RWPE2 (cell line): ENCODE measurements around the gene SAP30.

Experiments used
- ATAC-seq: fragments of 200-7000 bp; cut with Tn5 transposase; 3 replicates; pipeline ENCODE4 v1.9.1; 2021; ENCODE audit warnings: low read depth
- DNase-seq: peaks from one replicate; pipeline ENCODE4 v3.0.0-alpha.2; 2020; ENCODE audit warnings: low spot score
- H3K27ac ChIP-seq: fragments of 450-650 bp; 2 replicates; pipeline ENCODE4 v1.5.1; 2017; ENCODE audit warnings: mild to moderate bottlenecking; ENCODE audit not compliant: poor library complexity, severe bottlenecking
- H3K27me3 ChIP-seq: fragments of 250-450 bp; sonication (Bioruptor Pico); 2 replicates; pipeline ENCODE4 v1.5.1; 2021; ENCODE audit warnings: mild to moderate bottlenecking, moderate library complexity; ENCODE audit not compliant: insufficient read depth, poor library complexity, severe bottlenecking
- H3K36me3 ChIP-seq: fragments of 250-450 bp; sonication (Bioruptor Pico); 2 replicates; pipeline ENCODE4 v1.5.1; 2020; ENCODE audit warnings: low read depth, mild to moderate bottlenecking, moderate library complexity
- H3K4me1 ChIP-seq: fragments of 250-450 bp; sonication (Bioruptor Pico); 2 replicates; pipeline ENCODE4 v1.5.1; 2021; ENCODE audit warnings: mild to moderate bottlenecking, moderate library complexity; ENCODE audit not compliant: insufficient read depth, poor library complexity, severe bottlenecking
- H3K4me3 ChIP-seq: fragments of 250-450 bp; sonication (Bioruptor Pico); 2 replicates; pipeline ENCODE4 v1.5.1; 2021; ENCODE audit warnings: mild to moderate bottlenecking, moderate library complexity; ENCODE audit not compliant: severe bottlenecking
- H3K9me3 ChIP-seq: fragments of 250-450 bp; sonication (Bioruptor Pico); 2 replicates; pipeline ENCODE4 v1.5.1; 2021; ENCODE audit warnings: mild to moderate bottlenecking, moderate library complexity; ENCODE audit not compliant: severe bottlenecking
- TF ChIP-seq, protein P1 (sequence below): fragments of 450-650 bp; IDR thresholded peaks from one replicate; pipeline ENCODE4 v1.5.1; 2017; ENCODE audit warnings: mild to moderate bottlenecking, moderate library complexity; ENCODE audit not compliant: poor library complexity, severe bottlenecking

Gene SAP30

DNA sequence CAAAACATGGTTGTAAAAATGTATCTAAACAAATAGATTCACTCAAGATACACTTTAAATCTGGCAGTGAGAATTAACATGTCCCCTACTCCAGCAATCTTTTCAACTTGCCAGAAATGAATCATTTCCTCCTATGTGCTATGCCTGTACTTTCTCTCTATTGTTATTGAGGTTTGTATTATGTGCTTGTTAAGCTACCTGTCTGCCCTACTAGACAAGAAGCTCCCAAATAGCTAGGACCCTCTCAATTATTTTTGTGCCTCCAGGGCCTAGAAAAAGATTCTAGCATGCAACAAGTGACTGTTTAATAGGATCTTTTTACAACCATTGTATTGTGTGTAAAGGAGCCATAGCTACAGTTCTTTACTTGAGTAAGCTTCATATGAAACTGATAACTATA, 3.5 kb upstream of the SAP30 start:
- ATAC-seq (no peak), DNase-seq (no peak)
- Histone ChIP-seq H3K27ac (peak overlapping the region; percentile 90), H3K4me1 (peaks cover 11% of the 10 kb centered on the region), H3K9me3 (no peaks in the 10 kb centered on the region), H3K27me3 (no peaks in the 10 kb centered on the region), H3K36me3 (peaks cover 6% of the 10 kb centered on the region; the same call in 1 of the 2 replicates), H3K4me3 (no peak overlapping the region)
- TF ChIP-seq, protein P1, sequence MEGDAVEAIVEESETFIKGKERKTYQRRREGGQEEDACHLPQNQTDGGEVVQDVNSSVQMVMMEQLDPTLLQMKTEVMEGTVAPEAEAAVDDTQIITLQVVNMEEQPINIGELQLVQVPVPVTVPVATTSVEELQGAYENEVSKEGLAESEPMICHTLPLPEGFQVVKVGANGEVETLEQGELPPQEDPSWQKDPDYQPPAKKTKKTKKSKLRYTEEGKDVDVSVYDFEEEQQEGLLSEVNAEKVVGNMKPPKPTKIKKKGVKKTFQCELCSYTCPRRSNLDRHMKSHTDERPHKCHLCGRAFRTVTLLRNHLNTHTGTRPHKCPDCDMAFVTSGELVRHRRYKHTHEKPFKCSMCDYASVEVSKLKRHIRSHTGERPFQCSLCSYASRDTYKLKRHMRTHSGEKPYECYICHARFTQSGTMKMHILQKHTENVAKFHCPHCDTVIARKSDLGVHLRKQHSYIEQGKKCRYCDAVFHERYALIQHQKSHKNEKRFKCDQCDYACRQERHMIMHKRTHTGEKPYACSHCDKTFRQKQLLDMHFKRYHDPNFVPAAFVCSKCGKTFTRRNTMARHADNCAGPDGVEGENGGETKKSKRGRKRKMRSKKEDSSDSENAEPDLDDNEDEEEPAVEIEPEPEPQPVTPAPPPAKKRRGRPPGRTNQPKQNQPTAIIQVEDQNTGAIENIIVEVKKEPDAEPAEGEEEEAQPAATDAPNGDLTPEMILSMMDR: no peak

DNA sequence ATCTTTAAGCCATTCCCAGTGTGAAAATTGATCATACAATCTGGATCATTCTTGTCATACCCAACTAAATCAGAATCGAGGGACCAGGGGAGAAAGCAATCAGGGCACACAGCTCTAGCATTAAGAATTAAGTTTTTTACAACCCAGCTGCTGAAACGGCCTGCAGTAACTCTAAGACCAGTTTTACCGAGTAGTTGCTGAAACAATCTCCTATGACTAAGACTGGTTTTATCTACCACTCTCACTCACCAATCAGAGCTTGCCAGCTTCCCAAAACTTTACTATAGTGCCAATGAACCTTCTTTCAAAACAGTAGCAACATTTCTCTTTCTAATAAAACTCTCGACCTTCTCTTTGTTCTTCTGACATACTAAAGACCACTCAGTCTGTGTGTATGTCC, 2.8 kb upstream of the SAP30 start:
- DNase-seq (no peak), ATAC-seq (no peak)
- H3K9me3 ChIP-seq: no peaks in the 10 kb centered on the region
- peak overlapping the region; percentile 90 for H3K27ac ChIP-seq
- TF ChIP-seq, protein P1: no peak
- peaks cover 11% of the 10 kb centered on the region for H3K4me1 ChIP-seq
- no peak overlapping the region for H3K4me3 ChIP-seq
- no peaks in the 10 kb centered on the region for H3K27me3 ChIP-seq
- H3K36me3 ChIP-seq: peaks cover 6% of the 10 kb centered on the region; the same call in 1 of the 2 replicates

GRCh38 chr4:173370130-173370476, 651 bp upstream of the SAP30 start:
- Histone ChIP-seq H3K27ac (peak overlapping the region; percentile 90), H3K36me3 (peaks cover 9% of the 10 kb centered on the region), H3K27me3 (no peaks in the 10 kb centered on the region), H3K4me3 (peak overlapping the region; percentile 59), H3K9me3 (no peaks in the 10 kb centered on the region), H3K4me1 (peaks cover 16% of the 10 kb centered on the region)
- TF ChIP-seq, protein P1: no peak
- ATAC-seq (no peak), DNase-seq (no peak)

DNA sequence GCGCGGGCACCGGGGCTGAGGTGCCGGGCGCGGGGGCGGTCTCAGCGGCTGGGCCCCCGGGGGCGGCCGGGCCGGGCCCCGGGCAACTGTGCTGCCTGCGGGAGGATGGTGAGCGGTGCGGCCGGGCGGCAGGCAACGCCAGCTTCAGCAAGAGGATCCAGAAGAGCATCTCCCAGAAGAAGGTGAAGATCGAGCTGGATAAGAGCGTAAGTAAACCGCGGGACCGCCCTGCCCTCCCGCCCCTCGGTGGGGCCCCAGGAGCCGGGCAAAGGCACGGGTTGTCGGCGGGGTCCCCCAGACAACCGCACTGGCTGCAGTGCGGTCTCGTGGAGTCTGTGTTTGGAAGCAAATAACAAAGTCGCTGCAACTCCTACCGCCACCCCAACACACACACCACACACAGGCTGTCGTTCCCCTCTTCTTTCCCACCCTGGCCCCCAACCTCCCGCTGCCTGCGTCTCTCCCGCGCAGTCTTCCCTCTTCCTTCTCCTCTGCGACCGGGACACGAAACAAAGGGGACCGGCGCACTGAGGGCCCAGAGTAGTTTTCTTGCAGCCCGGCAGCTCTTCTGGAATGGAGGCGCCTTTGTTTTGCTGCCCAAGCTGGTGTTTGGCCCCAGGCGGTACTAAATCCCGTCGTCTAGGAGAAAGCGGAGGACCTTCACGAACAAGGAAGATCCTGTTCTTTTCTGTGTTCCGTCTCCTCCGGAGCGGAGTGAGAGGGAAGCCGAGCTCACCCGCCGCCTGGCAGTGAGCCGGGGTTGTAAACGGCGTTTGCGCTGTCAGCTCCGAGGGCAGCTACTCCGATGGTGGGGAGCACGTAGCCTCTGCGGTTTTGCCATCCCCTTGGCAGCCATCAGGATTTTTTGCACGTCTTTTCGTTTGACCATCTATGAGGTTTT, 788 bp downstream of the SAP30 start:
- no peaks in the 10 kb centered on the region for H3K9me3 ChIP-seq
- DNase-seq (peak; percentile 59), ATAC-seq (peak; percentile 37)
- H3K4me1 ChIP-seq: peaks cover 16% of the 10 kb centered on the region
- TF ChIP-seq, protein P1: no peak
- H3K36me3 ChIP-seq: peaks cover 18% of the 10 kb centered on the region
- no peaks in the 10 kb centered on the region for H3K27me3 ChIP-seq
- peak overlapping the region; percentile 59 for H3K4me3 ChIP-seq
- peak overlapping the region; percentile 90 for H3K27ac ChIP-seq

DNA sequence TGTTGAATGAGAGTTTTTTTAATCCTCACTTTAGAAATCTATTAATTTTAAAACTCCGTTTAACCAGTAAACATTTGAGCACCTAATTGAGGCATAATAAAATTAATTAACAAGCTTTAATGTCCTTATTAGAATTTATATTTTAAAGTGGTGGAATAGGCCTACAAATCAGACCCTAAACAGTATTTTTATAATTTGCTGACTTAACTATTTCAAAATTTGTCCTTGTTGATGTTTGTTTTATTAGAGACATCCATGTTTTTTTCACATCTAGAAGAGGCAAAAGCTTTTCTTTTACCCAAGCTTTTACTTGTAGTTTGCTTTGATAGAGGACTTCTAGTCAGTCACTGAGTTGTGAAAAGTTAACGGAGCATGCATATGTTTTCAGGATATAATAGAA, 3.8 kb downstream of the SAP30 start:
- no peak overlapping the region for H3K4me3 ChIP-seq
- TF ChIP-seq, protein P1: no peak
- DNase-seq: no peak
- peaks cover 5% of the 10 kb centered on the region for H3K4me1 ChIP-seq
- no peaks in the 10 kb centered on the region for H3K9me3 ChIP-seq
- no peak overlapping the region for H3K27ac ChIP-seq
- peaks cover 33% of the 10 kb centered on the region for H3K36me3 ChIP-seq
- H3K27me3 ChIP-seq: no peaks in the 10 kb centered on the region
- ATAC-seq: no peak
